HG02642 (cell line): ENCODE data around the gene C2CD2.

Source experiments
- ATAC-seq: cut with Tn5 transposase; IDR thresholded peaks from one replicate; pipeline ENCODE4 v1.9.1; 2021; ENCODE audit warnings: mild to moderate bottlenecking; ENCODE audit not compliant: unreplicated experiment, poor library complexity

The C2CD2 gene

GRCh38 chr21:41975391-41976272 is 21.8 kb upstream of the C2CD2 start:
- no peak for ATAC-seq

GRCh38 chr21:41974752-41975053 is 20.9 kb upstream of the C2CD2 start:
- ATAC-seq = no peak

- ATAC-seq = no peak
These were observed 20.3 kb upstream of the C2CD2 start for GRCh38 chr21:41973861-41974751.

GRCh38 chr21:41973427-41973831 is 19.6 kb upstream of the C2CD2 start:
- ATAC-seq = no peak

GRCh38 chr21:41972511-41973205 is 18.8 kb upstream of the C2CD2 start:
- ATAC-seq = no peak

GRCh38 chr21:41971891-41972290 is 18.1 kb upstream of the C2CD2 start:
- ATAC-seq = no peak

- no peak for ATAC-seq
These were observed 17.2 kb upstream of the C2CD2 start for GRCh38 chr21:41970751-41971653.

- ATAC-seq = no peak
These were observed 16.2 kb upstream of the C2CD2 start for GRCh38 chr21:41970106-41970391.

GRCh38 chr21:41967708-41968107 is 13.9 kb upstream of the C2CD2 start:
- ATAC-seq = no peak

GRCh38 chr21:41966872-41967621 is 13.2 kb upstream of the C2CD2 start:
- ATAC-seq = no peak

GRCh38 chr21:41966041-41966833 is 12.4 kb upstream of the C2CD2 start:
- no peak for ATAC-seq

GRCh38 chr21:41965461-41966013 is 11.7 kb upstream of the C2CD2 start:
- ATAC-seq = no peak

- no peak for ATAC-seq
These were observed 11.2 kb upstream of the C2CD2 start for GRCh38 chr21:41965045-41965444.

- ATAC-seq = no peak
These were observed 10.4 kb upstream of the C2CD2 start for GRCh38 chr21:41964171-41964570.

- ATAC-seq = no peak
These were observed 8.7 kb upstream of the C2CD2 start for GRCh38 chr21:41962425-41962966.

GRCh38 chr21:41961753-41962152 is 7.9 kb upstream of the C2CD2 start:
- no peak for ATAC-seq

- no peak for ATAC-seq
These were observed 7.5 kb upstream of the C2CD2 start for GRCh38 chr21:41961282-41961701.

- no peak for ATAC-seq
These were observed 6.6 kb upstream of the C2CD2 start for GRCh38 chr21:41960386-41960785.
